Measurements from ENCODE around the gene FLYWCH1.

DNA sequence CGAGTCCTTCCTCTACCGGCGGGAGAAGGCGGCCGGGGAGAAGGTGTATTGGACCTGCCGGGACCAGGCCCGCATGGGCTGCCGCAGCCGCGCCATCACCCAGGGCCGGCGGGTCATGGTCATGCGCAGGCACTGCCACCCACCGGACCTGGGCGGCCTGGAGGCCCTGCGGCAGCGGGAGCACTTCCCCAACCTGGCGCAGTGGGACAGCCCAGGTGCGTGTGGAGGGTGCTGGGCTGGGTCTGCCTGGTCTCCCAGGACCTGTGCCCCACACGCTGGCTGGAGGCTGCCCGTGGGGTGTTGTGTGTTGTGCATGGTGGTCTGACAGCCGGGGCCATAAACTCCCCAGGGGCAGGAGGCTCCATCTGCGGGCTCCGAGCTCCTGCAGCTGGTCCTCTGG is 25.4 kb downstream of the FLYWCH1 start:
- no peak for TF ChIP-seq EZH2 (IDR thresholded peaks at IDR 0.05)
- no peak for TF ChIP-seq POLR2AphosphoS5 (IDR thresholded peaks at IDR 0.05; ENCODE audit: borderline replicate concordance, low read depth, low read length)
- no peak for TF ChIP-seq FOXP2 (optimal IDR thresholded peaks at IDR 0.05; ENCODE audit: control extremely low read depth, extremely low read length, insufficient read depth)
